ENCODE measurements around the gene KLHL20.
"Not testable (repeated sequence)": the region's sequence is repeated elsewhere in the genome, so short reads cannot be mapped to it uniquely, and the experiment has no call there.

KLHL20 gene

DNA sequence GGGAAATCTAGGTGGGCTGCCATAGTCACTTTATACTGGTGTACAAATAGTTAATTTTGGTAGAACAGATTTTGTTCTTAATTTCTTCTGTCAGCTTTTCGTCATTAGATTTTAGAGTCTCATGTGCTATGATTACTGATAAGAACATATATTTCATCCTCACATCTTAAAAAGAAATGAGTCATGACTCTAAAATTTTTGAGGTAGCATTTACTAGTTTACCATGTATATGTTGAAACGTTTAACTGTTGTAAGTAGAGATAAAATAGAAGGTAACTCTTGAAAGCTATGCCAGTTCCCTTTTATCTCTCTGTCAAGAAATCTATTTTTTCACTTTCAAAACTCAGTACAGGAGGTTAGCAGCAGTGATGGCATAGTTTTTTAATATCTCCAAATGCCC lies 53.4 kb downstream of the KLHL20 start:
- Histone ChIP-seq H3K27me3 (ENCODE audit: low read depth) (no peaks in the 10 kb centered on the region), H3K36me3 (replicated peaks) (peaks cover 6% of the 10 kb centered on the region; the same call in 1 of the 2 replicates), H3K4me3 (no peak overlapping the region), H3K4me1 (no peaks in the 10 kb centered on the region), H3K9me3 (no peaks in the 10 kb centered on the region)
- in situ Hi-C loops (cut with MboI; ENCODE audit: low sequenced_read_pairs): no loop called here
- no peak for DNase-seq (ENCODE audit: low spot score in 2 of 2)

GRCh38 chr1:173768827-173769226 lies 54.0 kb downstream of the KLHL20 start:
- Histone ChIP-seq H3K9me3 (no peaks in the 10 kb centered on the region), H3K27me3 (ENCODE audit: low read depth) (no peaks in the 10 kb centered on the region), H3K4me3 (no peak overlapping the region), H3K36me3 (replicated peaks) (peaks cover 6% of the 10 kb centered on the region; the same call in 1 of the 2 replicates), H3K4me1 (no peaks in the 10 kb centered on the region)
- in situ Hi-C loops (cut with MboI; ENCODE audit: low sequenced_read_pairs): no loop called here
- DNase-seq (ENCODE audit: low spot score in 2 of 2): no peak

DNA sequence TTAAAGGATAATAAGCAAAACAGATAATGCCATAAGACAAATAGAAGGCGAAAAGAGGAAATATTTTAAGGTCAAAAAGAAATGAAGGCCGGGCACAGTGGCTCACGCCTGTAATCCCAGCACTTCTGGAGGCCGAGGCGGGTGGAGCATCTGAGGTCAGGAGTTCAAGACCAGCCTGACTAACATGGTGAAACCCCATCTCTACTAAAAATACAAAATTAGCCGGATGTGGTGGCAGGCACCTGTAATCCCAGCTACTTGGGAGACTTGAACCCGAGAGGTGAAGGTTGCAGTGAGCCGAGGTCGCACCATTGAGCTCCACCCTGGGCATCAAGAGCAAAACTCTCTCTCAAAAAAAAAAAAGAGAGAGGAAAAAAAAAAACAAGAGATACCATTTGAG lies 55.5 kb downstream of the KLHL20 start:
- H3K9me3 ChIP-seq; H3K36me3 ChIP-seq (replicated peaks); in situ Hi-C loops (cut with MboI; ENCODE audit: low sequenced_read_pairs): not testable (repeated sequence)

DNA sequence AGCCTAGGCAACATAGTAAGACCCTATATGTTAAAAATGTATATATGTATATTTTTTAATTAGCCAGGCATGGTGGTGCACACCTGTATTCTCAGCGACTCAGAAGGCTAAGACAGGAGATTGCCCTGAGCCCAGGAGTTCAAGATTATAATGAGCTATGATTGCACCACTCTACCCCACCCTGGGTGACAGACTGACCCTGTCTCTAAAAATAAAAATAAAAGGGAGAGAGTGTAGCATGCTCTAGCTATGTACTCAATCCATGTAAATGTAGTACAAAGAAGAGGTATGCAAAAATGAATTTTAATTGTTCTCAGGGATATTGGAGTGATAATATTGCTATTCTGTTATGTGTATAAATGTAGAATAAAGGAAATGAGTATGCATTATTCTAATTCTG lies 56.8 kb downstream of the KLHL20 start:
- peaks cover 18% of the 10 kb centered on the region for H3K36me3 ChIP-seq (replicated peaks)
- in situ Hi-C loops (cut with MboI; ENCODE audit: low sequenced_read_pairs): no loop called here
- no peak for DNase-seq (ENCODE audit: low spot score in 2 of 2)
- no peak overlapping the region for H3K4me3 ChIP-seq
- H3K27me3 ChIP-seq (ENCODE audit: low read depth): no peaks in the 10 kb centered on the region
- H3K4me1 ChIP-seq: no peaks in the 10 kb centered on the region
- H3K9me3 ChIP-seq: no peaks in the 10 kb centered on the region

More for the DNA sequence above, 55.5 kb downstream of the KLHL20 start:
- not testable (repeated sequence) for H3K4me1 ChIP-seq; H3K4me3 ChIP-seq; DNase-seq (ENCODE audit: low spot score in 2 of 2); H3K27me3 ChIP-seq (ENCODE audit: low read depth)

GRCh38 chr1:173775578-173776226 lies 60.9 kb downstream of the KLHL20 start:
- H3K9me3 ChIP-seq: no peaks in the 10 kb centered on the region
- no peaks in the 10 kb centered on the region for H3K27me3 ChIP-seq (ENCODE audit: low read depth)
- no peak overlapping the region for H3K4me3 ChIP-seq
- no peak for DNase-seq (ENCODE audit: low spot score in 2 of 2)
- no peaks in the 10 kb centered on the region for H3K4me1 ChIP-seq
- H3K36me3 ChIP-seq (replicated peaks): peaks cover 14% of the 10 kb centered on the region
- in situ Hi-C loops (cut with MboI; ENCODE audit: low sequenced_read_pairs): loop anchor here (25.0 kb wide), 1 partner anchor 1038 kb away; no protein-coding TSS in a partner anchor

DNA sequence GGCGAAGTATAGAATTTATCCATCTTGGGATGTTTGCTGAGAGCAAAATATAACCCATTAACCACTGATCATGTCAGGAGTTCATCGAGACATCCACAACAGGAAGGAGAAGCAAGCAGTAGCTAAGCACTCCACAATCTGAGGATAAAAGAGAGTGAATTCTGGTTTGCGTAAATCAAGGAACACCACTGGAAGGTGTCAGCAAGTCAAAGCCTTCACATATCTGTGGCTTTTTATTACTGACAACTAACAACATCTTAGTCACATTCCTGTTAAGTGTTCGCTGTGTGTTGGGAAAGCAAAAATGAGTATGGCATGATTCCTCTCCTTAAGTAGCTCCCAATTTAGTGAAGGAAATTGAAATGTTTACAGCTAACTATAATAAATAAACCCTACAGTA lies 65.2 kb downstream of the KLHL20 start:
- Histone ChIP-seq H3K36me3 (replicated peaks) (peaks cover 30% of the 10 kb centered on the region), H3K4me3 (no peak overlapping the region), H3K27me3 (ENCODE audit: low read depth) (no peaks in the 10 kb centered on the region), H3K9me3 (no peaks in the 10 kb centered on the region), H3K4me1 (no peaks in the 10 kb centered on the region)
- in situ Hi-C loops (cut with MboI; ENCODE audit: low sequenced_read_pairs): loop anchor here (25.0 kb wide), 1 partner anchor 1043 kb away; no protein-coding TSS in a partner anchor
- DNase-seq (ENCODE audit: low spot score in 2 of 2): no peak

GRCh38 chr1:173784997-173785396 lies 70.2 kb downstream of the KLHL20 start:
- no peaks in the 10 kb centered on the region for H3K4me1 ChIP-seq
- in situ Hi-C loops (cut with MboI; ENCODE audit: low sequenced_read_pairs): loop anchor here (25.0 kb wide), 1 partner anchor 1048 kb away; no protein-coding TSS in a partner anchor
- DNase-seq (ENCODE audit: low spot score in 2 of 2): no peak
- H3K36me3 ChIP-seq (replicated peaks): peaks cover 22% of the 10 kb centered on the region
- H3K9me3 ChIP-seq: no peaks in the 10 kb centered on the region
- H3K27me3 ChIP-seq (ENCODE audit: low read depth): no peaks in the 10 kb centered on the region
- no peak overlapping the region for H3K4me3 ChIP-seq

DNA sequence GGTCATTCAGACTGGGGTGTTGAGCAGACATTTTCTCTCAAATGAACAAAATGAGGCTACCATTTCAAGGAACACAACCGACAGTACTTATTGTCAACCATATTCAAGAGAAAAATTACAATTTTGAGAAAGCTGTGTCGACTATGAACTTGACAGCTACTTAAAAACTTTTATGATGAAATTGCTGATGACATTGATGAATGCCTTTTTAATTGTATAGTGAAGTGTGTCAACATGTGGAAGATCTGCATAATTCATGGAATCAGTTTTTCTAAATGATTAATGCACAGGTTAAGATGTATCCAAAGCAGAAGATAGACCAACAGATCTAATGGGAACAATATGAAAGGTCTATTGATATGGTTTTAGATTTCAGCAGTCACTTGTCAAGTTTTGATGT lies 75.1 kb downstream of the KLHL20 start:
- Histone ChIP-seq H3K36me3 (replicated peaks) (peaks cover 6% of the 10 kb centered on the region), H3K4me3 (no peak overlapping the region), H3K4me1 (no peaks in the 10 kb centered on the region), H3K27me3 (ENCODE audit: low read depth) (no peaks in the 10 kb centered on the region), H3K9me3 (no peaks in the 10 kb centered on the region)
- no peak for DNase-seq (ENCODE audit: low spot score in 2 of 2)
- in situ Hi-C loops (cut with MboI; ENCODE audit: low sequenced_read_pairs): loop anchor here (25.0 kb wide), 1 partner anchor 1053 kb away; no protein-coding TSS in a partner anchor

DNA sequence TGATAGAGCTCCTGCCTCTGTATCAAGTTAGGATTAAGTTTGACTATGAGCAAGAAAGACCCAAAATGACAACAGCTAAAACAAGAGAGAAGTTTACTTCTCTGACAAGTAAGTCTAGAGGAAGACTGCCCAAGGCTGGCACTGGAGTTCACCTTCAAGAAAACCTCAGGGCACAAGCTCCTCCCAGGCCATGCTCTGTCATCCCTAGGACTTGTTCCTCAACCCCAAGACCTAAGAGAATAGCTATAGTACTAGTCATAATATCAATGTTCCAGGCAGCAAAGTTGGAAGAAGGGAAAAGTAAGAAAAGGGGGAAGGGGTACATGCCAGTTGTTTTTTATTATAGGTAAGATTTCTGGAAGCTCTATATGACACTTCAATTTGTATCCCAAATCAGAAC lies 83.3 kb downstream of the KLHL20 start:
- peaks cover 33% of the 10 kb centered on the region for H3K36me3 ChIP-seq (replicated peaks)

GRCh38 chr1:173799995-173800394 lies 85.2 kb downstream of the KLHL20 start:
- not testable (repeated sequence) for H3K9me3 ChIP-seq; H3K4me3 ChIP-seq; DNase-seq (ENCODE audit: low spot score in 2 of 2); H3K27me3 ChIP-seq (ENCODE audit: low read depth); H3K4me1 ChIP-seq
- peaks cover 45% of the 10 kb centered on the region for H3K36me3 ChIP-seq (replicated peaks)
- in situ Hi-C loops (cut with MboI; ENCODE audit: low sequenced_read_pairs): loop anchor here (25.0 kb wide), 1 partner anchor 1063 kb away; no protein-coding TSS in a partner anchor

More for the DNA sequence above, 83.3 kb downstream of the KLHL20 start:
- Histone ChIP-seq H3K9me3 (no peaks in the 10 kb centered on the region), H3K27me3 (ENCODE audit: low read depth) (no peaks in the 10 kb centered on the region), H3K4me3 (no peak overlapping the region), H3K4me1 (no peaks in the 10 kb centered on the region)
- in situ Hi-C loops (cut with MboI; ENCODE audit: low sequenced_read_pairs): loop anchor here (25.0 kb wide), 1 partner anchor 1061 kb away; no protein-coding TSS in a partner anchor
- DNase-seq (ENCODE audit: low spot score in 2 of 2): no peak

DNA sequence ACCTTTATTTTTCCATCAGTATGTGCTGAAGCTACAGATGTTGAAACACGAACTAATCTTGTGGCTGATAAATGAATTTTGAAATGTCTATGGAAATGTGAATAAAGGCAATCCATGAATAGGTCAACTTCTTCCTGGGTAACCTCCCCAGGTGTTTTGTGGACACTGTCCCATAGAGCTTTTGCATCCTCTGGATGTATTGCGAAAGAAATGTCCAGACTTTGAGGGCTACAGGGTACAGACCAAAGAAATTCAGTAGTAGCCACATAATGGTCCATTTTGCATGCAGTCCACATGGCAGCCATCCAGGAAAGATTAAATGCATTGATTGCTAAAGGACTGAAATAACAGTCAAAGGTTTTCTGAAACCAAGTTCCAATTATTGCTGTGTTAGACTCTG lies 88.2 kb downstream of the KLHL20 start:
- H3K9me3 ChIP-seq: no peaks in the 10 kb centered on the region

DNA sequence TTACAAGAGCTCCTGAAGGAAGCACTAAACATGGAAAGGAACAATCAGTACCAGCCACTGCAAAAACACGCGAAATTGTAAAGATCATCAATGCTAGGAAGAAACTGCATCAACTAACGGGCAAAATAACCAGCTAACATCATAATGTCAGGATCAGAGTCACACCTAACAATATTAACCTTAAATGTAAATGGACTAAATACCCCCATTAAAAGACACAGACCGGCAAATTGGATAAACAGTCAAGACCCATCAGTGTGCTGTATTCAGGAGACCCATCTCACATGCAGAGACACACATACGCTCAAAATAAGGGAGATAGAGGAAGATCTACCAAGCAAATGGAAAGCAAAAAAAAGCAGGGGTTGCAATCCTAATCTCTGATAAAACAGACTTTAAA lies 98.9 kb downstream of the KLHL20 start:
- DNase-seq (ENCODE audit: low spot score in 2 of 2); H3K27me3 ChIP-seq (ENCODE audit: low read depth); H3K4me3 ChIP-seq; H3K9me3 ChIP-seq; in situ Hi-C loops (cut with MboI; ENCODE audit: low sequenced_read_pairs); H3K4me1 ChIP-seq: not testable (repeated sequence)
- H3K36me3 ChIP-seq (replicated peaks): peaks cover 32% of the 10 kb centered on the region

More for the DNA sequence above, 88.2 kb downstream of the KLHL20 start:
- Histone ChIP-seq H3K27me3 (ENCODE audit: low read depth) (no peaks in the 10 kb centered on the region), H3K4me1 (no peaks in the 10 kb centered on the region), H3K36me3 (replicated peaks) (peaks cover 55% of the 10 kb centered on the region), H3K4me3 (no peak overlapping the region)
- DNase-seq (ENCODE audit: low spot score in 2 of 2): no peak
- in situ Hi-C loops (cut with MboI; ENCODE audit: low sequenced_read_pairs): no loop called here

GRCh38 chr1:173818459-173818858 lies 103.7 kb downstream of the KLHL20 start:
- no peak for DNase-seq (ENCODE audit: low spot score in 2 of 2)
- no peaks in the 10 kb centered on the region for H3K27me3 ChIP-seq (ENCODE audit: low read depth)
- in situ Hi-C loops (cut with MboI; ENCODE audit: low sequenced_read_pairs): no loop called here

DNA sequence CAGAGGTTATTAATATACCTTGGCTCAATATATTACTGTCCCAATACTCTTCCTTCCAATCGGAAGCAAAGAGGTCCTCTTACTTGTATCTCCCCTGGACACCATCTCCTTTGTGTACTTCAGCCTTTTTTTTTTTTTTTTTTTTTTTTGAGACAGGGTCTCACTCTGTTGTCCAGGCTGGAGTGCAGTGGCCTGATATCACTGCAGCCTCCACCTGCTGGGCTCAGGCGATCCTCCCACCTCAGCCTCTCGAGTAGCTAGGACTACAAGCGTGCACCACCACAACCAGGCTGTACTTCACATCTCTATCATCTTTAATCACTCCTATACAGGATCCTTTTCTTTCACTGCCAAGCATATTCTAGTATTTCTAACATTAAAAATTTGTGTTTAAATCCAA lies 106.9 kb downstream of the KLHL20 start:
- Histone ChIP-seq H3K36me3 (replicated peaks) (peaks cover 37% of the 10 kb centered on the region), H3K4me1 (peaks cover 18% of the 10 kb centered on the region), H3K9me3 (no peaks in the 10 kb centered on the region), H3K27me3 (ENCODE audit: low read depth) (no peaks in the 10 kb centered on the region), H3K4me3 (no peak overlapping the region)
- DNase-seq (ENCODE audit: low spot score in 2 of 2): no peak
- in situ Hi-C loops (cut with MboI; ENCODE audit: low sequenced_read_pairs): loop anchor here (10.0 kb wide), 1 partner anchor 397 kb away; no protein-coding TSS in a partner anchor

More at GRCh38 chr1:173818459-173818858, 103.7 kb downstream of the KLHL20 start:
- peaks cover 18% of the 10 kb centered on the region for H3K4me1 ChIP-seq
- H3K4me3 ChIP-seq: no peak overlapping the region
- no peaks in the 10 kb centered on the region for H3K9me3 ChIP-seq
- peaks cover 37% of the 10 kb centered on the region for H3K36me3 ChIP-seq (replicated peaks)
